Measurements from ENCODE around the gene LCMT1.

- TF ChIP-seq MYC (IDR thresholded peaks at IDR 0.05; ENCODE audit: low read depth, low read length) (no peak), MYC (CRISPR knock-in tag; IDR thresholded peaks at IDR 0.05; ENCODE audit: borderline replicate concordance, low read depth) (no peak), ZNF140 (CRISPR knock-in tag; IDR thresholded peaks at IDR 0.05) (no peak), CEBPB (tag; IDR thresholded peaks at IDR 0.05) (no peak), ZNF354B (CRISPR knock-in tag; IDR thresholded peaks at IDR 0.05) (no peak), SNRNP70 (optimal IDR thresholded peaks at IDR 0.05; ENCODE audit: low read depth, low read length) (no peak), CTCF (IDR thresholded peaks at IDR 0.05 in 2 of 3, conservative IDR thresholded peaks at IDR 0.05 in 1 of 3; ENCODE audit: insufficient read depth in 2 of 3, low read depth in 1 of 3, low read length in 3 of 3) (no peak)
Measured at GRCh38 chr16:25155553-25156460, 44.3 kb downstream of the LCMT1 start.

All from K562 (cell line).